Stomach (tissue), 4 donors: ENCODE results near the gene CDC20B.
"Not testable (repeated sequence)": the region's sequence is repeated elsewhere in the genome, so short reads cannot be mapped to it uniquely, and the experiment has no call there.

Source experiments
- CTCF ChIP-seq, 7 experiments: fragments of 450-650 bp in 4 of 7; fragments of 200-600 bp in 3 of 7; sonication (generic) in 3 of 7; IDR thresholded peaks; one replicate each; pipeline ENCODE4 v1.5.1; 2016 to 2019; ENCODE audit warnings: antibody characterized with exemption in 7 of 7, control low read depth in 2 of 7, mild to moderate bottlenecking in 1 of 7
- POLR2A ChIP-seq, 4 donors: fragments of 450-650 bp; IDR thresholded peaks; one replicate each; pipeline ENCODE4 v1.6.1; 2016; ENCODE audit warnings: antibody characterized with exemption in 4 of 4, control low read depth in 2 of 4, mild to moderate bottlenecking in 1 of 4, moderate library complexity in 1 of 4

- TF ChIP-seq POLR2A, CTCF (IDR thresholded peaks at IDR 0.05): not testable (repeated sequence)
Measured at GRCh38 chr5:55089301-55089700, 83.7 kb downstream of the CDC20B start.
